K562 (cell line): ENCODE data around the gene OR51V1. TPM values are rescaled to one million over a fixed set of nuclear protein-coding genes. Genes with fewer than 3 reads are reported as not detected.
A peak's percentile ranks its signal among the peaks of the same experiment; 100 is the strongest.

Experiments
- CBFA2T3 ChIP-seq: fragments of 450-650 bp; IDR thresholded peaks from 2 replicates; pipeline ENCODE4 v1.6.1; 2017
- CCNT2 ChIP-seq: IDR thresholded peaks from 2 replicates; pipeline ENCODE4 v1.6.1; 2011; ENCODE audit warnings: borderline replicate concordance, low read depth, mild to moderate bottlenecking, moderate library complexity, mixed read lengths, low read length; ENCODE audit not compliant: insufficient read length; ENCODE audit errors: extremely low read depth
- CREB1 ChIP-seq, 2 experiments: sonication (generic) in 1 of 2; formaldehyde crosslinking in 1 of 2; IDR thresholded peaks; 2 replicates each; pipeline versions ENCODE4 v1.6.1 to v1.8.0; 2012 to 2022; ENCODE audit warnings: inconsistent platforms in 1 of 2, mild to moderate bottlenecking in 1 of 2, missing genetic modification reagents in 1 of 2, moderate library complexity in 1 of 2
- EP300 ChIP-seq: IDR thresholded peaks from 2 replicates; pipeline ENCODE4 v1.6.1; 2012; ENCODE audit warnings: low read length, improper control_type of control experiment
- ESRRA ChIP-seq: fragments of 450-650 bp; IDR thresholded peaks from 2 replicates; pipeline ENCODE4 v1.6.1; 2014; ENCODE audit warnings: low read depth, mild to moderate bottlenecking, moderate library complexity, borderline replicate concordance
- HLTF ChIP-seq: fragments of 450-650 bp; IDR thresholded peaks from 2 replicates; pipeline ENCODE4 v1.6.1; 2016
- JUND ChIP-seq, 2 experiments: IDR thresholded peaks; 2 replicates in 1 of 2; 3 replicates in 1 of 2; pipeline ENCODE4 v1.6.1; 2011; ENCODE audit warnings: borderline replicate concordance in 2 of 2, low read depth in 2 of 2, low read length in 2 of 2, improper control_type of control experiment in 1 of 2, missing biosample characterization in 1 of 2, missing genetic modification characterization in 1 of 2, missing genetic modification reagents in 1 of 2
- LEF1 ChIP-seq: fragments of 450-650 bp; IDR thresholded peaks from 2 replicates; pipeline ENCODE4 v1.6.1; 2016; ENCODE audit warnings: mild to moderate bottlenecking
- MBD2 ChIP-seq: sonication (generic); IDR thresholded peaks from 2 replicates; pipeline ENCODE4 v1.6.1; 2016; ENCODE audit warnings: low read depth, borderline replicate concordance
- NEUROD1 ChIP-seq: fragments of 150-350 bp; IDR thresholded peaks from 2 replicates; pipeline ENCODE4 v1.6.1; 2014; ENCODE audit warnings: borderline replicate concordance, low read length, low read depth; ENCODE audit not compliant: partially characterized antibody
- POLR3G ChIP-seq: IDR thresholded peaks from 2 replicates; pipeline ENCODE4 v1.6.1; 2011; ENCODE audit not compliant: insufficient read length, insufficient replicate concordance; ENCODE audit errors: extremely low read depth
- SMARCC2 ChIP-seq: fragments of 450-650 bp; IDR thresholded peaks from 2 replicates; pipeline ENCODE4 v1.6.1; 2017; ENCODE audit warnings: antibody characterized with exemption, moderate library complexity, mild to moderate bottlenecking, low read depth
- TOE1 ChIP-seq, 2 experiments: fragments of 450-650 bp in 1 of 2; sonication (generic) in 1 of 2; formaldehyde crosslinking in 1 of 2; IDR thresholded peaks; 2 replicates each; pipeline versions ENCODE4 v1.7.1 to v1.8.0; 2016 to 2022; ENCODE audit warnings: borderline replicate concordance in 2 of 2, mild to moderate bottlenecking in 2 of 2, antibody characterized with exemption in 1 of 2, inconsistent platforms in 1 of 2, low read depth in 1 of 2, missing genetic modification reagents in 1 of 2, moderate library complexity in 1 of 2
- ZNF184 ChIP-seq: sonication (generic); formaldehyde crosslinking; IDR thresholded peaks from 2 replicates; pipeline ENCODE4 v1.5.0; 2020; ENCODE audit warnings: missing genetic modification reagents
- polyA plus RNA-seq, 8 experiments: library from polyadenylated mRNA; depleted of rRNA in 4 of 8; stranded (reverse) in 5 of 8; unstranded in 3 of 8; fragments of >200 nt; fragmentation: Nextera tagmentation in 2 of 8; fragmentation: Illumina TruSeq in 1 of 8; extraction: Ambion mirVana in 2 of 8; extraction: Trizol in 1 of 8; gene quantifications; 2 replicates each; pipeline versions ENCODE4 v1.2.1 to v1.2.3, GENCODE V29; 2011 to 2014; ENCODE audit warnings: inconsistent platforms in 1 of 8, missing spikeins in 1 of 8
- total RNA-seq, 7 experiments: library from RNA; depleted of rRNA in 6 of 7; stranded (reverse); fragments of >200 nt in 6 of 7; fragmentation: Illumina TruSeq in 2 of 7; extraction: Trizol in 2 of 7; gene quantifications; 2 replicates each; pipeline versions ENCODE4 v1.2.1 to v1.2.3, GENCODE V29; 2011 to 2021; ENCODE audit warnings: low replicate concordance in 1 of 7
- TF ChIP-seq, protein P1 (sequence below), 2 experiments: fragments of 450-650 bp in 1 of 2; sonication (generic) in 1 of 2; formaldehyde crosslinking in 1 of 2; IDR thresholded peaks in 1 of 2; conservative IDR thresholded peaks in 1 of 2; 2 replicates each; pipeline versions ENCODE4 v1.6.1 to v1.8.1; 2016 to 2023; ENCODE audit warnings: mild to moderate bottlenecking in 2 of 2, moderate library complexity in 2 of 2, inconsistent platforms in 1 of 2, missing genetic modification reagents in 1 of 2
- TF ChIP-seq, protein P2 (sequence below): sonication (generic); formaldehyde crosslinking; IDR thresholded peaks from 2 replicates; pipeline ENCODE4 v1.8.0; 2022; ENCODE audit warnings: mild to moderate bottlenecking, missing genetic modification reagents, borderline replicate concordance
- TF ChIP-seq, protein P3 (sequence below), 2 experiments: fragments of 150-350 bp in 1 of 2; IDR thresholded peaks; 2 replicates each; pipeline ENCODE4 v1.6.1; 2012 to 2016; ENCODE audit warnings: low read depth in 2 of 2, low read length in 2 of 2, mild to moderate bottlenecking in 1 of 2, moderate library complexity in 1 of 2

The OR51V1 gene
- total and polyA plus RNA-seq, 9 of the 15 experiments (the other 6 are each of a cell fraction or from before 2014, with no cell fraction given) = not detected

DNA sequence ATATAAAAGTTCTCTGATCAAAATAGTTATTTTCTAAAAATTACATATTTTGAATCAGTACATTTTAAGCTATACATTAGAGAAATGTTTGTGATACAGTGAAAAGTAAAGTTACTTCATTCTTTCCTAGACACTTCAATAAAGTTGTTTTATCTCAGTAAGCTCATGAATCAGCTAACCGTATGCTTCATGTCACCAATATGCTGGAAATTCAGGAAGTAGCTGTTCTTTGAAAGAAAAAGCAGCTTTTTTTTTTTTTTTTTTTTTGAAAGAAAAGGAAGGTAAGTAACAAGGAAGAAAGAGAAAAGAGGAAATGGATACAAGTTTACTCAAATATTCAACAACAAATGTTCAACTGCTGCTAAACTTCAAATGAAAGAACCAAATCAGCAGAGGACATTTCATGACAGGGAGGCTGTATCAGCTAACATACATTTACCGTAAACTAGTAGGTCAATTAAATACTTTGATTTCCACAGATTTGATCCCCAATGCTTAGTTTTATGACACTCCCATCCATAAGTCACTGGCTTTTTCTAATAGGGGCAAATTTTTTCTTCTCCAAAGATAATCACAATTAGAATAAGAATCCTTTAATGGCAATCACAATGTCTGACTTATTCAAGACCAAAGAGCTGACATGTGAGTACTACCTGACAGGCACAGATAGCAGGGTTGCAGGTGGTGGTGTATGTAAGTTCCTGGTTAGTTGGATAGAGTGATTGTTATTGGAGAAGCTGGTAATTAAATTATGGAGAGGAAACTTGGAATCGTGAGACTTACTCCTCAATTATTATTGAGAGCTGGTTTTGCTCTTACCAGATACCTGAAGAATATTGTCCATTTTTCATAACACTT, 46.7 kb downstream of the OR51V1 start (continued):
- no peak for TF ChIP-seq CCNT2
- TF ChIP-seq TOE1 (IDR thresholded peaks at IDR 0.05; ENCODE audit: borderline replicate concordance) = no peak
- TF ChIP-seq TOE1 (CRISPR knock-in tag; IDR thresholded peaks at IDR 0.05; ENCODE audit: borderline replicate concordance, low read depth) = no peak
- peak; percentile 52 for TF ChIP-seq CBFA2T3
- no peak for TF ChIP-seq MBD2
- TF ChIP-seq SMARCC2 = no peak
- no peak for TF ChIP-seq HLTF
- TF ChIP-seq, protein P1, sequence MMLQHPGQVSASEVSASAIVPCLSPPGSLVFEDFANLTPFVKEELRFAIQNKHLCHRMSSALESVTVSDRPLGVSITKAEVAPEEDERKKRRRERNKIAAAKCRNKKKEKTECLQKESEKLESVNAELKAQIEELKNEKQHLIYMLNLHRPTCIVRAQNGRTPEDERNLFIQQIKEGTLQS (IDR thresholded peaks at IDR 0.05) = no peak
- TF ChIP-seq, protein P1 (CRISPR knock-in tag; conservative IDR thresholded peaks at IDR 0.05) = no peak
- TF ChIP-seq, protein P2, sequence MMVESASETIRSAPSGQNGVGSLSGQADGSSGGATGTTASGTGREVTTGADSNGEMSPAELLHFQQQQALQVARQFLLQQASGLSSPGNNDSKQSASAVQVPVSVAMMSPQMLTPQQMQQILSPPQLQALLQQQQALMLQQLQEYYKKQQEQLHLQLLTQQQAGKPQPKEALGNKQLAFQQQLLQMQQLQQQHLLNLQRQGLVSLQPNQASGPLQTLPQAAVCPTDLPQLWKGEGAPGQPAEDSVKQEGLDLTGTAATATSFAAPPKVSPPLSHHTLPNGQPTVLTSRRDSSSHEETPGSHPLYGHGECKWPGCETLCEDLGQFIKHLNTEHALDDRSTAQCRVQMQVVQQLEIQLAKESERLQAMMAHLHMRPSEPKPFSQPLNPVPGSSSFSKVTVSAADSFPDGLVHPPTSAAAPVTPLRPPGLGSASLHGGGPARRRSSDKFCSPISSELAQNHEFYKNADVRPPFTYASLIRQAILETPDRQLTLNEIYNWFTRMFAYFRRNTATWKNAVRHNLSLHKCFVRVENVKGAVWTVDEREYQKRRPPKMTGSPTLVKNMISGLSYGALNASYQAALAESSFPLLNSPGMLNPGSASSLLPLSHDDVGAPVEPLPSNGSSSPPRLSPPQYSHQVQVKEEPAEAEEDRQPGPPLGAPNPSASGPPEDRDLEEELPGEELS (CRISPR knock-in tag) = no peak
- peak; percentile 5; the same call in 1 of the 2 replicates for TF ChIP-seq JUND (IDR thresholded peaks at IDR 0.05; ENCODE audit: borderline replicate concordance, low read depth, low read length)
- no peak for TF ChIP-seq JUND (tag; IDR thresholded peaks at IDR 0.05; ENCODE audit: borderline replicate concordance, low read depth, low read length)
- no peak for TF ChIP-seq POLR3G
- no peak for TF ChIP-seq NEUROD1
- no peak for TF ChIP-seq ZNF184 (CRISPR knock-in tag)
- TF ChIP-seq EP300 = peak; percentile 23; the same call in 1 of the 2 replicates
- TF ChIP-seq LEF1 = no peak
- TF ChIP-seq, protein P3, sequence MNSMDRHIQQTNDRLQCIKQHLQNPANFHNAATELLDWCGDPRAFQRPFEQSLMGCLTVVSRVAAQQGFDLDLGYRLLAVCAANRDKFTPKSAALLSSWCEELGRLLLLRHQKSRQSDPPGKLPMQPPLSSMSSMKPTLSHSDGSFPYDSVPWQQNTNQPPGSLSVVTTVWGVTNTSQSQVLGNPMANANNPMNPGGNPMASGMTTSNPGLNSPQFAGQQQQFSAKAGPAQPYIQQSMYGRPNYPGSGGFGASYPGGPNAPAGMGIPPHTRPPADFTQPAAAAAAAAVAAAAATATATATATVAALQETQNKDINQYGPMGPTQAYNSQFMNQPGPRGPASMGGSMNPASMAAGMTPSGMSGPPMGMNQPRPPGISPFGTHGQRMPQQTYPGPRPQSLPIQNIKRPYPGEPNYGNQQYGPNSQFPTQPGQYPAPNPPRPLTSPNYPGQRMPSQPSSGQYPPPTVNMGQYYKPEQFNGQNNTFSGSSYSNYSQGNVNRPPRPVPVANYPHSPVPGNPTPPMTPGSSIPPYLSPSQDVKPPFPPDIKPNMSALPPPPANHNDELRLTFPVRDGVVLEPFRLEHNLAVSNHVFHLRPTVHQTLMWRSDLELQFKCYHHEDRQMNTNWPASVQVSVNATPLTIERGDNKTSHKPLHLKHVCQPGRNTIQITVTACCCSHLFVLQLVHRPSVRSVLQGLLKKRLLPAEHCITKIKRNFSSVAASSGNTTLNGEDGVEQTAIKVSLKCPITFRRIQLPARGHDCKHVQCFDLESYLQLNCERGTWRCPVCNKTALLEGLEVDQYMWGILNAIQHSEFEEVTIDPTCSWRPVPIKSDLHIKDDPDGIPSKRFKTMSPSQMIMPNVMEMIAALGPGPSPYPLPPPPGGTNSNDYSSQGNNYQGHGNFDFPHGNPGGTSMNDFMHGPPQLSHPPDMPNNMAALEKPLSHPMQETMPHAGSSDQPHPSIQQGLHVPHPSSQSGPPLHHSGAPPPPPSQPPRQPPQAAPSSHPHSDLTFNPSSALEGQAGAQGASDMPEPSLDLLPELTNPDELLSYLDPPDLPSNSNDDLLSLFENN (IDR thresholded peaks at IDR 0.05; ENCODE audit: low read depth in 2 of 2, low read length in 2 of 2) = no peak
- no peak for TF ChIP-seq CREB1 (IDR thresholded peaks at IDR 0.05)
- TF ChIP-seq CREB1 (CRISPR knock-in tag; IDR thresholded peaks at IDR 0.05) = no peak
- no peak for TF ChIP-seq ESRRA
